ENCODE measurements around the gene CLCN1.
"Not testable (repeated sequence)": the region's sequence is repeated elsewhere in the genome, so short reads cannot be mapped to it uniquely, and the experiment has no call there.

The CLCN1 gene

GRCh38 chr7:143390773-143391317 lies 74.9 kb downstream of the CLCN1 start:
- TF ChIP-seq CTCF (IDR thresholded peaks at IDR 0.05) (no peak), ZFX (IDR thresholded peaks at IDR 0.05; ENCODE audit: borderline replicate concordance) (no peak)
- no peak overlapping the region for H3K27ac ChIP-seq

- TF ChIP-seq CTCF (IDR thresholded peaks at IDR 0.05) (no peak), ZFX (IDR thresholded peaks at IDR 0.05; ENCODE audit: borderline replicate concordance) (no peak)
- H3K27ac ChIP-seq = no peak overlapping the region
Observed at GRCh38 chr7:143391462-143392404, 75.8 kb downstream of the CLCN1 start.

GRCh38 chr7:143392427-143392826 lies 76.5 kb downstream of the CLCN1 start:
- H3K27ac ChIP-seq = not testable (repeated sequence)

GRCh38 chr7:143392875-143393266 lies 77.0 kb downstream of the CLCN1 start:
- no peak for TF ChIP-seq ZFX (IDR thresholded peaks at IDR 0.05; ENCODE audit: borderline replicate concordance)
- TF ChIP-seq CTCF (IDR thresholded peaks at IDR 0.05) = no peak
- no peak overlapping the region for H3K27ac ChIP-seq

GRCh38 chr7:143393267-143394041 lies 77.5 kb downstream of the CLCN1 start:
- TF ChIP-seq CTCF (IDR thresholded peaks at IDR 0.05) = no peak
- TF ChIP-seq ZFX (IDR thresholded peaks at IDR 0.05; ENCODE audit: borderline replicate concordance) = no peak
- H3K27ac ChIP-seq = no peak overlapping the region

GRCh38 chr7:143394068-143394467 lies 78.2 kb downstream of the CLCN1 start:
- TF ChIP-seq CTCF (IDR thresholded peaks at IDR 0.05) = no peak
- no peak for TF ChIP-seq ZFX (IDR thresholded peaks at IDR 0.05; ENCODE audit: borderline replicate concordance)
- H3K27ac ChIP-seq = no peak overlapping the region

GRCh38 chr7:143394777-143395176 lies 78.9 kb downstream of the CLCN1 start:
- H3K27ac ChIP-seq = no peak overlapping the region
- TF ChIP-seq ZFX (IDR thresholded peaks at IDR 0.05; ENCODE audit: borderline replicate concordance) (no peak), CTCF (IDR thresholded peaks at IDR 0.05) (no peak)

All from 22Rv1 (cell line).